ENCODE measurements around the gene BMERB1. TPM values are rescaled to one million over a fixed set of nuclear protein-coding genes. Genes with fewer than 3 reads are reported as not detected.
A peak's percentile ranks its signal among the peaks of the same experiment; 100 is the strongest.

BMERB1 gene
- total and polyA plus RNA-seq, 9 of the 15 experiments (the other 6 are each of a cell fraction or from before 2014, with no cell fraction given), result 0.29 to 2.9 (median 0.94) TPM

GRCh38 chr16:15571557-15571956 lies 137.2 kb downstream of the BMERB1 start (continued):
- TF ChIP-seq, protein P1, sequence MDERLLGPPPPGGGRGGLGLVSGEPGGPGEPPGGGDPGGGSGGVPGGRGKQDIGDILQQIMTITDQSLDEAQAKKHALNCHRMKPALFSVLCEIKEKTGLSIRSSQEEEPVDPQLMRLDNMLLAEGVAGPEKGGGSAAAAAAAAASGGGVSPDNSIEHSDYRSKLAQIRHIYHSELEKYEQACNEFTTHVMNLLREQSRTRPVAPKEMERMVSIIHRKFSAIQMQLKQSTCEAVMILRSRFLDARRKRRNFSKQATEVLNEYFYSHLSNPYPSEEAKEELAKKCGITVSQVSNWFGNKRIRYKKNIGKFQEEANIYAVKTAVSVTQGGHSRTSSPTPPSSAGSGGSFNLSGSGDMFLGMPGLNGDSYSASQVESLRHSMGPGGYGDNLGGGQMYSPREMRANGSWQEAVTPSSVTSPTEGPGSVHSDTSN (CRISPR knock-in tag; IDR thresholded peaks at IDR 0.05; ENCODE audit: low read depth), result no peak
- TF ChIP-seq, protein P1 (tag; conservative IDR thresholded peaks at IDR 0.05; ENCODE audit: low read depth), result peak; percentile 92
- TF ChIP-seq NR1H2 (CRISPR knock-in tag; IDR thresholded peaks at IDR 0.05), result no peak
- TF ChIP-seq RCOR1 (IDR thresholded peaks at IDR 0.05; ENCODE audit: borderline replicate concordance in 1 of 2, low read depth in 2 of 2, low read length in 2 of 2), result 0 out of 4 replicates have a peak, but pooled peaks of 1 of the 2 experiments have one; percentile 18
- TF ChIP-seq NR2C2 (CRISPR knock-in tag; IDR thresholded peaks at IDR 0.05), result no peak
- peak; percentile 4; the same call in 1 of the 2 replicates for TF ChIP-seq NR2C2 (tag; IDR thresholded peaks at IDR 0.05)
- 0 out of 2 replicates have a peak, but pooled peaks have one; percentile 29 for TF ChIP-seq JUND (IDR thresholded peaks at IDR 0.05; ENCODE audit: borderline replicate concordance, low read depth, low read length)
- no peak for TF ChIP-seq JUND (tag; IDR thresholded peaks at IDR 0.05; ENCODE audit: borderline replicate concordance, low read depth, low read length)
- no peak for TF ChIP-seq PREB (CRISPR knock-in tag; IDR thresholded peaks at IDR 0.05)
- no peak for TF ChIP-seq KAT7 (CRISPR knock-in tag; IDR thresholded peaks at IDR 0.05; ENCODE audit: borderline replicate concordance)
- TF ChIP-seq EGR1 (conservative IDR thresholded peaks at IDR 0.05), result peak; percentile 77
- peak; percentile 73; the same call in 1 of the 2 replicates for TF ChIP-seq CTBP1 (IDR thresholded peaks at IDR 0.05; ENCODE audit: borderline replicate concordance)
- TF ChIP-seq ZEB2 (IDR thresholded peaks at IDR 0.05), result peak; percentile 87; the same call in 1 of the 2 replicates
- TF ChIP-seq CBFA2T2 (conservative IDR thresholded peaks at IDR 0.05), result 0 out of 2 replicates have a peak, but pooled peaks have one; percentile 7
- TF ChIP-seq POLR3G (IDR thresholded peaks at IDR 0.05; ENCODE audit: extremely low read depth, insufficient read length, insufficient replicate concordance), result no peak
- no peak for TF ChIP-seq ELF1 (tag; IDR thresholded peaks at IDR 0.05)
- TF ChIP-seq, protein P2, sequence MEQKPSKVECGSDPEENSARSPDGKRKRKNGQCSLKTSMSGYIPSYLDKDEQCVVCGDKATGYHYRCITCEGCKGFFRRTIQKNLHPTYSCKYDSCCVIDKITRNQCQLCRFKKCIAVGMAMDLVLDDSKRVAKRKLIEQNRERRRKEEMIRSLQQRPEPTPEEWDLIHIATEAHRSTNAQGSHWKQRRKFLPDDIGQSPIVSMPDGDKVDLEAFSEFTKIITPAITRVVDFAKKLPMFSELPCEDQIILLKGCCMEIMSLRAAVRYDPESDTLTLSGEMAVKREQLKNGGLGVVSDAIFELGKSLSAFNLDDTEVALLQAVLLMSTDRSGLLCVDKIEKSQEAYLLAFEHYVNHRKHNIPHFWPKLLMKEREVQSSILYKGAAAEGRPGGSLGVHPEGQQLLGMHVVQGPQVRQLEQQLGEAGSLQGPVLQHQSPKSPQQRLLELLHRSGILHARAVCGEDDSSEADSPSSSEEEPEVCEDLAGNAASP (IDR thresholded peaks at IDR 0.05), result no peak
- TF ChIP-seq GATA2 (CRISPR knock-in tag; IDR thresholded peaks at IDR 0.05), result no peak
- TF ChIP-seq CTCFL (IDR thresholded peaks at IDR 0.05; ENCODE audit: borderline replicate concordance, insufficient read depth, low read depth, low read length, poor library complexity, severe bottlenecking), result no peak
- TF ChIP-seq KAT2B (IDR thresholded peaks at IDR 0.05; ENCODE audit: low read depth, low read length), result no peak
- TF ChIP-seq HDAC1 (IDR thresholded peaks at IDR 0.05), result no peak
- TF ChIP-seq, protein P3, sequence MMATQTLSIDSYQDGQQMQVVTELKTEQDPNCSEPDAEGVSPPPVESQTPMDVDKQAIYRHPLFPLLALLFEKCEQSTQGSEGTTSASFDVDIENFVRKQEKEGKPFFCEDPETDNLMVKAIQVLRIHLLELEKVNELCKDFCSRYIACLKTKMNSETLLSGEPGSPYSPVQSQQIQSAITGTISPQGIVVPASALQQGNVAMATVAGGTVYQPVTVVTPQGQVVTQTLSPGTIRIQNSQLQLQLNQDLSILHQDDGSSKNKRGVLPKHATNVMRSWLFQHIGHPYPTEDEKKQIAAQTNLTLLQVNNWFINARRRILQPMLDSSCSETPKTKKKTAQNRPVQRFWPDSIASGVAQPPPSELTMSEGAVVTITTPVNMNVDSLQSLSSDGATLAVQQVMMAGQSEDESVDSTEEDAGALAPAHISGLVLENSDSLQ (IDR thresholded peaks at IDR 0.05), result peak; percentile 97

Measured in K562 (cell line).